ENCODE data around the gene NRXN3.
"Not testable (repeated sequence)": the region's sequence is repeated elsewhere in the genome, so short reads cannot be mapped to it uniquely, and the experiment has no call there.

Gene NRXN3

DNA sequence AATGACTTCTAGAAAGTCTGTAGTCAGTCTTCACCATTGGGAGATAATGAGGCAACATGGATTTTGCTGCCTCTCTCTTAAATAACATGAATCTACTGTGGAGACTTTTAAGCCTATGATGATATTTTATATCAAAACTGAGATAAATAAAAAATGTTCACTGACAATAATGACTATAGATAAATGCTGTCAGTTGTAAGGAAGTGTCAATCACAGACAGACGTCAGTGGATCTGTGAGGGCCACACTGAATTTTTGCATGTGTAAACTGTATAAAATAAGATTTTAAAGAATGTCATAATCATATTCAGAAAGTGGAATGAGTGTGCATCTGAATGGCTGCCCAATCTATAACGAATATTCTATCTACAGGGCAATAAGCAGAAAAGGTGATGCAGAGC lies 364.0 kb downstream of the NRXN3 start:
- DNase-seq = no peak
- intact Hi-C loops (cut with DNase I) = no loop called here

GRCh38 chr14:78535041-78535440 lies 364.9 kb downstream of the NRXN3 start:
- no peak for DNase-seq

GRCh38 chr14:78541788-78542187 lies 371.6 kb downstream of the NRXN3 start:
- DNase-seq; intact Hi-C loops (cut with DNase I): not testable (repeated sequence)

More at GRCh38 chr14:78535041-78535440, 364.9 kb downstream of the NRXN3 start:
- intact Hi-C loops (cut with DNase I) = no loop called here

DNA sequence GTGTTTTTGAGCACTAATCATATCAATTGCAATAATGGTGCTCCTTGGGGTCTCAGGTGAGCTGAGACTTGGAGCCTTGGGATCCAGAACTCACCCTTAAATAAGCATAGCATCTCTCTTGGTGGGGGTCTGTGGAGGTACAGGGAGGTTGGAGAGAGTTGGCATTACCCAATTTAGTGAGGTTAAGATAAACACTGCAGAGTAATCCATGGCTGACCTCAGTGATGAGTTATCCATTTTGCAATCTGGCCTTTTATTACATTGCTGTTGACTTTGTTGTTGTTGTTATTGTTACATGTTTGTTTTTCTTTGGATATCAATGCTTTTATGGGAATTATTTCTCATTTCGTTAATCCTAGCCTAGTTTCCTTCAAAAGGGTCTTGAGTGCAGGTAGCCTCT lies 373.3 kb downstream of the NRXN3 start:
- no peak for DNase-seq
- intact Hi-C loops (cut with DNase I) = no loop called here

DNA sequence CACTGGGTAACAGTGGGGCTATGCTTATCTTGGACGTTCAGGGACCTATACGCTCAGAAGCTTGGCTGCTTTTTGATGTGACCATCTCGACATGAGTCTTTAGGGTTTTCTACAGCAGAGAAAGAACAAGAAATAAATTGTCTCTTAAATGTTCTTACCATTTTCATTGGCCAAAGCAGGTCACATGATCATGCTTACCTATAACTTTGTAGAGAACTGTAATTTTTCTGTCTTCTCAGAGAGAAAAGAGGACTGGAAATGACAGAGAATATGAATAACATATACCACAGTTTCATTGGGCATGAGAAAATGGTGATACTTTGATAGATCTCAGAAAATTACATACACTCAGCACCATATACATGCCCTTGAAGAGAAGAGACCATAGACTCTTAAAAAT lies 390.9 kb downstream of the NRXN3 start:
- DNase-seq = no peak
- intact Hi-C loops (cut with DNase I) = loop anchor here (10.0 kb wide), 1 partner anchor 696 kb away; no protein-coding TSS in a partner anchor

DNA sequence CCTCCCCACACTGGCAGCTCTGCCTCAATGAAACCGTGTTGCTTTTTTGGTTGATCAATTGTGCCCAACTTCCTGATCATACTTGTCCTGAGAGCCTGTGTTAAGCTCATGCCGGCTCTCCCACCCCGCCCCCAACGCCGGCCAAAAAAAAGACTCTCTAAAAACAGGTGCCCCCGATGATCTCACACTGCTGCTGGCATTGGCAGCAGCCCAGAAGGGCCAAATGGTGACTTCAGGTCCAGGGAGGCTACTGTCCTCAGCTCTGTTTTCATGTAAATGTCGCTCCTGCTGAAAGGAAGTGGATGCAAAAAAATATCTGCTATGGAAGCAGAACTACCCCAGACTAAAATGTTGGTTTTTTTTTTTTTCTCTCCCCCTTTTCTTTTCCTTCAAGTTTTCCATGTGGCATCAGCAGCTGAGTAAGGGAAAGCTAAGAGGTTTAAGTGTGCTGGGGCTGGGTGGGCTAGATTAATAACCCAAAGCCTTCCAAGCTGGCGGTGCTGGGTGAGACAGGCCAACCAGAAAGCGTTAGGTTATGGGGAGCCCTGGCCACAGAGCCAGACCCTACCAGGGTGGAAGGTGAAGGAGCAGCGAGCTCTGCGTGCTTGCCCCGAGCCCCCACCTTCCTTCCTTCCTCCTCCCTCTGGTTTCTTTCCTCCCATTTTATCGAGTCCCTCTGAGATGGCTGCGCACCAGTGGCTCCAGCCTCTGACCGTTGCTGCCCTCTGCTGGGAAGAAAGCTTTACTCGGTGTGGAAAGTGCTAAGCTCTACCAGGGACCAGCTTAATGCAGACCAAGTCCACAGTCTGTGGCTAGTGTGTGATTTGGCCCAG lies 396.1 kb downstream of the NRXN3 start:
- peak; percentile 67 to 97 (median 90) for DNase-seq
- intact Hi-C loops (cut with DNase I) = loop anchor here (1.0 to 10.0 kb wide), 2 partner anchors 118 to 701 kb away; no protein-coding TSS in a partner anchor

GRCh38 chr14:78566859-78567172 lies 396.6 kb downstream of the NRXN3 start:
- DNase-seq = no peak
- intact Hi-C loops (cut with DNase I) = loop anchor here (1.0 to 10.0 kb wide), 2 partner anchors 119 to 702 kb away; no protein-coding TSS in a partner anchor

DNA sequence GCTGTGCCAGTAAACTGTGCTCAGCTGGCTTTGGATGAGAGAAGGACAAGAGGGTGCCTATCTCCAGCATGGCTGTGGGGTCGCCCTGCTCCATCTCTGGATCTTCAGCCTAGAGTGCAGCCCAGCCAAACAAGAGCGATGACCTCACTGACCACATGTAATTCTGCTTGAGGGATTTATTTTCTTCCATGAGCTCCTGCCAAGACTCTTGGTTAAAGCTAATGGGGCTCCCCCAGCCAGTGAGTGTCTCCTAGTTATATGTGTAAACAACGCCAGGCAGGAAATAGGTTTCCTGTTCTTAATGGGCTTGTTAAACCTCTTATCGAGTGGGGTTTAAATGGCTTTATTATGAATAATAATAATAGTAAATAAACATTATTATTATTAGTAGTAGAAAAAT lies 397.2 kb downstream of the NRXN3 start:
- intact Hi-C loops (cut with DNase I) = loop anchor here (10.0 kb wide), 1 partner anchor 703 kb away; no protein-coding TSS in a partner anchor
- DNase-seq = no peak

DNA sequence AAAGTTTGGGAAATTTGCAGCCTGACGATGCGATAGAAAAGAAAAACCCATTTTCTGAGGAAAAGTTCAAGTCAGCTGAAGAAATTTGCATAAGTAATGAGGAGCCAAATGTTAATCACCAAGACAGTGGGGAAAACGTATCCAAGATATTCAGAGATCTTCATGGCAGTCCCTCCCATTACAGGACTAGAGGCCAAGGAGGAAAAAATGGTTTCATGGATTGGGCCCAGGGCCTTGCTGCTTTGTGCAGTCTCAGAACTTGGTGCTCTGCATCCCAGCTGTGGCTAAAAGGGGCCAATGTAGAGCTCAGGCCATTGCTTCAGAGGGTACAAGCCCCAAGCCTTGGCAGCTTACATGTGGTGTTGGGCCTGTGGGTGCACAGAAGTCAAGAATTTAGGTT lies 403.6 kb downstream of the NRXN3 start:
- intact Hi-C loops (cut with DNase I); DNase-seq: not testable (repeated sequence)

DNA sequence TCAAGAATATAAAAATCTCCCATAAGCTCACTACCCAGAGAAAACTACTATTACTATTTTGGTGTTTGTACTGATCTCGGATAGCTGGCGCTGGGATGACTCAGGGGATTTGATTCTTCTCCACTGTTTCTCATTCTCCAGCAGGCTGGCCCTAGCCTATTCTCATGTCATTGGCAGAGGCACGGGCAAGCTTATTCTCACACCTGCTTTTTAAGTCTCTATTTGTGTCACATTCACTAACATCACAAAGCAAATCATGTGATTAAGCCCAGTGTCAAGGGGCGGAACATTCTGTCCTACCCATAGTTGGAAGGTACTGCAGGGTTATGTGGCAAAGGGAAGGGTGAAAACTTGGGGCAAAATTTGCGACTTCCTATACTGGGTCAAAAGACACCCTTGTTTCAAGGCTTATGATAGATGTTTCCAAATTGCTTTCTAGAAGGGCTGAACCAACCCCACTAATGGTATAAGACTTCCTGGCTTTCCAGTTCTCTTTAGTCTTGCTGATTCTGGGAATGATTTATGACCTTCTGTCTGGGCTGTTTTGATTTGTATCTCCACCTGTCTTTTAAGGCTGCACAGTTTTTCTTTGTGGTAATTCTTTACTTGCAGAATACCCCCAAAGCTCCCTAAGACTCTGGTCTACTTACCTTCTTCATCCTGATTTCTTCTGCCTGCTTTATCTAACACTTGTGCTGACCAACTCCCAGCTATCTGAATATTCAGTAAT lies 406.4 kb downstream of the NRXN3 start:
- DNase-seq = peak in 1 of 10 donors; percentile 22
- intact Hi-C loops (cut with DNase I) = no loop called here

- no peak for DNase-seq
- intact Hi-C loops (cut with DNase I) = no loop called here
Observed at GRCh38 chr14:78581229-78581628, 411.1 kb downstream of the NRXN3 start.

GRCh38 chr14:78586681-78587080 lies 416.5 kb downstream of the NRXN3 start:
- intact Hi-C loops (cut with DNase I) = no loop called here
- DNase-seq = no peak

GRCh38 chr14:78588906-78589305 lies 418.7 kb downstream of the NRXN3 start:
- intact Hi-C loops (cut with DNase I) = no loop called here

GRCh38 chr14:78592616-78593219 lies 422.5 kb downstream of the NRXN3 start:
- intact Hi-C loops (cut with DNase I) = loop anchor here (10.0 kb wide), 2 partner anchors 242 to 728 kb away; no protein-coding TSS in a partner anchor
- DNase-seq = no peak

More at GRCh38 chr14:78588906-78589305, 418.7 kb downstream of the NRXN3 start:
- DNase-seq = no peak

- peak in 9 of 10 donors; percentile 15 to 96 (median 77) for DNase-seq
- intact Hi-C loops (cut with DNase I) = loop anchor here (10.0 kb wide), 2 partner anchors 241 to 729 kb away; no protein-coding TSS in a partner anchor
Observed at GRCh38 chr14:78593949-78594348, 423.8 kb downstream of the NRXN3 start.

DNA sequence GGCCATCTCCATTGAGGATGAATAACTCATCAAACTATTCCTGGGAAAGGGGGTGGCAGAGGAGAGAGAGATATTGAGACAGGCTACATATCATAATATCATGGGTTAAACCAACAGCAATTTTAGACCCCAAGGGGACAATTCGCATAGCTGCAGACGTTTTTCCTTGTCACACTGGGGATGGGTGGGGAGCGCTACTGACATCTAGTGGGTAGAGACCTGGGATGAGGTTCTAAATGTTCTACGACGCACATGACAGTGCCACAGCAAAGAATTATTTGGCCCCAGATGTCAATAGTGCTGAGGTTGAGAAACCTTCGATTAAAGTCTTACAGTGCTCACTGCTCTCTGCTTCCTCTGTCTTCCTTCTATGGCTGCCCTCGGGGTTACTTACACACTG lies 425.6 kb downstream of the NRXN3 start:
- intact Hi-C loops (cut with DNase I) = loop anchor here (10.0 kb wide), 2 partner anchors 239 to 731 kb away; no protein-coding TSS in a partner anchor
- DNase-seq = peak in 2 of 10 donors; percentile 15

- intact Hi-C loops (cut with DNase I) = loop anchor here (10.0 kb wide), 2 partner anchors 237 to 733 kb away; no protein-coding TSS in a partner anchor
- DNase-seq = peak; percentile 32 to 95 (median 62)
Observed at GRCh38 chr14:78598046-78598920, 428.1 kb downstream of the NRXN3 start.

GRCh38 chr14:78605025-78605762 lies 435.0 kb downstream of the NRXN3 start:
- DNase-seq = no peak
- intact Hi-C loops (cut with DNase I) = no loop called here

DNA sequence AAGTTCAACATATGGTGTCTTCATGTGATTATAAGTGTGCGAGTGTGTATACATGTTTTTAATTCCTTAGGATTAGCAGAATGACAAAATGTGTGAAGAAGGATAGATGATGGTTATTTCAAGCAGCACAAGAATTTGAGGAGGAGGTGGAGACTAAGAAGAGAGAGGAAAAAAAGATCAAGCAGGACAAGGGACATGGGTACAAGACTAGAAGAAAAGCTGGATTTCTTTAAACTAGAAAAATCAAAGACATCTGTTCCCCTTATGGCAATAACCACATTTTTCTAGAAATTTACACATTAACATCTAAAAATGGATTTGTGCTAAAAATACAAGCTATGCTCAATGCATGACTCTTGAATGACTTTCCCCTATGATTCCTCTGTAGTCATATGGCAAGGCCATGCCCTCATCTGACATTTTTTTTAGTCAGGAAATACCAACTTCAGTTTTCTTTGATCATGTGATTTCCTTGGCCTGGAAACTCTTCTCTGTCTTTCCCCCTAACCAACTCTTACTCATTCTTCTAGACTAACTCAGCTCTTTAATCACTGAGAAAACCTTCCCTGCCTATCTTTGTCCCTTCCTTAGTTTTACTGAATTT lies 435.8 kb downstream of the NRXN3 start:
- DNase-seq = no peak
- intact Hi-C loops (cut with DNase I) = no loop called here
